OCI-LY3 (cell line): Measurements from ENCODE around the gene DOC2A.

Experiments used
- H2AFZ ChIP-seq: fragments of 200-600, 300-600 bp; shearing (Covaris generic); 2 replicates; pipeline ENCODE4 v1.6.0; 2014; ENCODE audit warnings: antibody characterized with exemption, low read depth, low read length
- H3K27ac ChIP-seq: fragments of 200-600, 300-600 bp; sonication (generic); 2 replicates; pipeline ENCODE4 v1.5.1; 2014; ENCODE audit warnings: mild to moderate bottlenecking, low read length, moderate library complexity, mixed read lengths
- H3K27me3 ChIP-seq: fragments of 200-600, 300-600 bp; sonication (generic); 2 replicates; pipeline ENCODE4 v1.6.1; 2014; ENCODE audit warnings: low read depth, low read length, mixed read lengths
- H3K36me3 ChIP-seq: fragments of 200-600, 300-600 bp; sonication (generic); replicated peaks from 2 replicates; pipeline ENCODE3; 2014; ENCODE audit warnings: low read depth, low read length, mixed read lengths
- H3K4me1 ChIP-seq: fragments of 300-600, 200-600 bp; sonication (generic); 2 replicates; pipeline ENCODE4 v1.6.1; 2014; ENCODE audit warnings: low read length, mixed read lengths
- H3K4me2 ChIP-seq: fragments of 200-600, 300-600 bp; sonication (generic); 2 replicates; pipeline ENCODE4 v1.6.1; 2014; ENCODE audit warnings: low read length, mixed read lengths
- H3K4me3 ChIP-seq: fragments of 300-600, 200-600 bp; sonication (generic); 2 replicates; pipeline ENCODE4 v1.5.1; 2014; ENCODE audit warnings: antibody characterized with exemption, mild to moderate bottlenecking, low read length, moderate library complexity
- H3K79me2 ChIP-seq: fragments of 300-600, 200-600 bp; shearing (Covaris generic); 2 replicates; pipeline ENCODE4 v1.6.1; 2014; ENCODE audit warnings: mild to moderate bottlenecking, low read length, mixed read lengths
- H3K9ac ChIP-seq: fragments of 300-600, 200-600 bp; shearing (Covaris generic); 2 replicates; pipeline ENCODE4 v1.6.0; 2014; ENCODE audit warnings: mild to moderate bottlenecking, low read length, moderate library complexity
- H3K9me3 ChIP-seq: fragments of 200-600, 300-600 bp; shearing (Covaris generic); 2 replicates; pipeline ENCODE4 v1.6.1; 2014; ENCODE audit warnings: low read length, mixed read lengths; ENCODE audit not compliant: insufficient read depth
- H4K20me1 ChIP-seq: fragments of 200-600, 300-600 bp; sonication (generic); 2 replicates; pipeline ENCODE4 v1.6.1; 2016; ENCODE audit warnings: low read length, mixed read lengths; ENCODE audit not compliant: insufficient read depth
- EZH2phosphoT487 ChIP-seq: fragments of 200-600 bp; shearing (Covaris generic); IDR thresholded peaks from 2 replicates; pipeline ENCODE4 v1.6.1; 2018; ENCODE audit warnings: antibody characterized with exemption, mixed run types, low read depth
- TF ChIP-seq, protein P1 (sequence below): fragments of 200-600, 300-600 bp; sonication (generic); IDR thresholded peaks from 2 replicates; pipeline ENCODE4 v1.5.1; 2014; ENCODE audit warnings: antibody characterized with exemption, low read length, low read depth

DOC2A gene

DNA sequence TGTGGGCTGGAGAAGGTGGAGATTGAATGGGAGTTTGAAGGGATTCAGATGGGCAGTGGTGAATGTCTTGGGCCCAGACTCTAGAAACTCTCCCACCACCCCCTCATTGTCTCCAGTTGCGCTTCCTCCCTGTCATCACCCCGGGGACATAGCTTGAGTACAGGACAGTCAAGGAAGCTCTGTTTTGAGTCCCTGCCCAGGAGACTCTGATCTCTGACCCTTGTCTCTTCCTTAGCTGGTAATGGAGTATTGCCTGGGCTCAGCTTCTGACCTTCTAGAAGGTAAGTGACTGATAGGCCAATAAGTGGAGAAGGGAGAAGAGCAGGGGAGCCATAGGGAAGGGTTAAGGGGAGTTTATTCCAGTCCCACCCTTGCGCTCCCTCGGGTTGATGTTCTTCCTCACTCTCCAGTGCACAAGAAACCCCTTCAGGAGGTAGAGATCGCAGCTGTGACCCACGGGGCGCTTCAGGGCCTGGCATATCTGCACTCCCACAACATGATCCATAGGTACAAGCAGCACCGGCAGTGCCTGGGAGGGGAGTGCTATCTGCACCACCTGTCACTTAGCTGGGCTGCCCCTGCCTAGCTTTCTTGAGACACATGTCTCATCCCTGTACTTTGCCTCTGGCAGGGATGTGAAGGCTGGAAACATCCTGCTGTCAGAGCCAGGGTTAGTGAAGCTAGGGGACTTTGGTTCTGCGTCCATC lies 32.1 kb downstream of the DOC2A start:
- no peak overlapping the region for H3K27ac ChIP-seq
- H3K4me3 ChIP-seq, result no peak overlapping the region
- H3K27me3 ChIP-seq, result no peaks in the 10 kb centered on the region
- H4K20me1 ChIP-seq, result peaks cover 25% of the 10 kb centered on the region; the same call in 1 of the 2 replicates
- no peak overlapping the region for H2AFZ ChIP-seq
- peaks cover 17% of the 10 kb centered on the region for H3K4me1 ChIP-seq
- H3K36me3 ChIP-seq, result peaks cover 38% of the 10 kb centered on the region
- H3K9ac ChIP-seq, result no peak overlapping the region
- H3K9me3 ChIP-seq, result no peaks in the 10 kb centered on the region
- no peak overlapping the region for H3K4me2 ChIP-seq
- peaks cover 40% of the 10 kb centered on the region for H3K79me2 ChIP-seq
- TF ChIP-seq, protein P1, sequence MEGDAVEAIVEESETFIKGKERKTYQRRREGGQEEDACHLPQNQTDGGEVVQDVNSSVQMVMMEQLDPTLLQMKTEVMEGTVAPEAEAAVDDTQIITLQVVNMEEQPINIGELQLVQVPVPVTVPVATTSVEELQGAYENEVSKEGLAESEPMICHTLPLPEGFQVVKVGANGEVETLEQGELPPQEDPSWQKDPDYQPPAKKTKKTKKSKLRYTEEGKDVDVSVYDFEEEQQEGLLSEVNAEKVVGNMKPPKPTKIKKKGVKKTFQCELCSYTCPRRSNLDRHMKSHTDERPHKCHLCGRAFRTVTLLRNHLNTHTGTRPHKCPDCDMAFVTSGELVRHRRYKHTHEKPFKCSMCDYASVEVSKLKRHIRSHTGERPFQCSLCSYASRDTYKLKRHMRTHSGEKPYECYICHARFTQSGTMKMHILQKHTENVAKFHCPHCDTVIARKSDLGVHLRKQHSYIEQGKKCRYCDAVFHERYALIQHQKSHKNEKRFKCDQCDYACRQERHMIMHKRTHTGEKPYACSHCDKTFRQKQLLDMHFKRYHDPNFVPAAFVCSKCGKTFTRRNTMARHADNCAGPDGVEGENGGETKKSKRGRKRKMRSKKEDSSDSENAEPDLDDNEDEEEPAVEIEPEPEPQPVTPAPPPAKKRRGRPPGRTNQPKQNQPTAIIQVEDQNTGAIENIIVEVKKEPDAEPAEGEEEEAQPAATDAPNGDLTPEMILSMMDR, result no peak
- TF ChIP-seq EZH2phosphoT487, result no peak

DNA sequence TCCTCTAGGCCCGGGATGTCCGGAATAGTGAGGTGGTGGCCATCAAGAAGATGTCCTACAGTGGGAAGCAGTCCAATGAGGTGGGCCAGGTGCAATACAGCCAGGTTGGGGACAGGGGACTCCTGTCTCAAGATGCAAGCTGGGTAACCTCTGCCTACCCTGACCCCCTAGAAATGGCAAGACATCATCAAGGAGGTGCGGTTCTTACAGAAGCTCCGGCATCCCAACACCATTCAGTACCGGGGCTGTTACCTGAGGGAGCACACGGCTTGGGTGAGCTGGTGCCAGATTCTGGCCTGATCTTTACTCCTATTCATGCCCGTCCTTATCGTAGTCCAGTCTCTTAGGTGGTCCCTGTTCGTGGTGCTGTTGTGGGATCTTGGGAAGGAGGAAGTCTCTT lies 32.7 kb downstream of the DOC2A start:
- Histone ChIP-seq H3K9ac (no peak overlapping the region), H3K36me3 (peaks cover 32% of the 10 kb centered on the region)
- TF ChIP-seq, protein P1, result no peak
- TF ChIP-seq EZH2phosphoT487, result no peak

DNA sequence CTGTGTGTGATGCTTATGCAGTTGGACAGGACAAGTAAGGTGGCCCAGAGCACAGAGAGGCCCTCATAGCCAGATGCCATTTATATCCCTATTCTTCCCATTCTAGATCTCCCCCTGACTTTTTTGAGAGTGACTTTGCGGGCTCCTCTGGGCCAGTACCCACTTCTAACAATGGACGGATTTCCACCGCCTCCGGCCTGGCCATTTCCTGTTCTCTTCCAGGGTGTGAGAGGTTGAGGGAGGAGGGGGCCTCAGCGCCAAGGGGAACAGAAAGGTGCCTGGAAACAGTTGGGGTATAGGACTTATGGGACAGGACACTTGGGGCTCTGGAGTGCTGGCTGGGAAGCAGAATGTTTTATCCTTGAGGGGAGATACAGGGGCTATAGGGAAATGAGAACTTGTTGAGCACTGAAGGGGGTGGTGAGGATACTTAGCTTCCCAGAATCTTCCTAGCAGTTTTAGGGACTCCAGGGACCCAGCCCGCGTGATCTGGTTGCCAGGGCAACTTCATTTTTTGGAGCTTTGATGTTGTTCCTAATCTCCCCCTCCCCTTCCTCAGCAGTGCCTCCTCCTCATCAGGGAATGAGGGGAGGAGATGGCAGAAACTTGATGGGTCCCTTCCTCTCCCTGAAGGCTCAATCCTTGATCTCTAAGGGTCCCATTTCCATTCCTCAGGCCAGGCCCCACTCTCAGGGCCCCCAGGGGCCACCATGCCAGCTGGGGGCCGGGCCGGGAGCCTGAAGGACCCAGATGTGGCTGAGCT lies 33.6 kb downstream of the DOC2A start:
- peaks cover 33% of the 10 kb centered on the region for H3K36me3 ChIP-seq
- no peak overlapping the region for H3K4me3 ChIP-seq
- H3K4me2 ChIP-seq, result no peak overlapping the region

More for the DNA sequence above, 32.7 kb downstream of the DOC2A start:
- H2AFZ ChIP-seq, result no peak overlapping the region
- H3K4me3 ChIP-seq, result no peak overlapping the region
- H3K4me2 ChIP-seq, result no peak overlapping the region
- H3K4me1 ChIP-seq, result peaks cover 19% of the 10 kb centered on the region
- no peak overlapping the region for H3K27ac ChIP-seq
- H4K20me1 ChIP-seq, result peaks cover 25% of the 10 kb centered on the region; the same call in 1 of the 2 replicates
- no peaks in the 10 kb centered on the region for H3K27me3 ChIP-seq
- H3K79me2 ChIP-seq, result peaks cover 40% of the 10 kb centered on the region
- no peaks in the 10 kb centered on the region for H3K9me3 ChIP-seq

More for the DNA sequence above, 33.6 kb downstream of the DOC2A start:
- H3K9me3 ChIP-seq, result no peaks in the 10 kb centered on the region
- TF ChIP-seq EZH2phosphoT487, result no peak
- TF ChIP-seq, protein P1, result no peak
- H3K9ac ChIP-seq, result no peak overlapping the region
- H3K27me3 ChIP-seq, result no peaks in the 10 kb centered on the region
- H4K20me1 ChIP-seq, result peaks cover 25% of the 10 kb centered on the region; the same call in 1 of the 2 replicates
- H3K4me1 ChIP-seq, result peaks cover 22% of the 10 kb centered on the region
- no peak overlapping the region for H3K27ac ChIP-seq
- peaks cover 40% of the 10 kb centered on the region for H3K79me2 ChIP-seq
- H2AFZ ChIP-seq, result no peak overlapping the region
